HepG2 (cell line): Measurements from ENCODE around the gene POC1A. TPM values are rescaled to one million over a fixed set of nuclear protein-coding genes. Genes with fewer than 3 reads are reported as not detected.

Experiments used
- MYNN ChIP-seq: sonication (generic); formaldehyde crosslinking; IDR thresholded peaks from 2 replicates; pipeline ENCODE4 v1.4.0; 2020; ENCODE audit warnings: mild to moderate bottlenecking, low read depth, missing genetic modification reagents
- NONO ChIP-seq, 2 experiments: fragments of 450-650 bp in 1 of 2; sonication (generic) in 1 of 2; formaldehyde crosslinking in 1 of 2; IDR thresholded peaks in 1 of 2; conservative IDR thresholded peaks in 1 of 2; 2 replicates each; pipeline versions ENCODE4 v1.6.1 to v1.8.0; 2017 to 2022; ENCODE audit warnings: mild to moderate bottlenecking in 1 of 2, missing genetic modification reagents in 1 of 2, moderate library complexity in 1 of 2
- POLR2G ChIP-seq: fragments of 200-400 bp; formaldehyde crosslinking; IDR thresholded peaks from 2 replicates; pipeline ENCODE4 v1.6.1; 2018; ENCODE audit warnings: mild to moderate bottlenecking, low read depth, low read length, moderate library complexity
- SMARCE1 ChIP-seq: fragments of 450-650 bp; IDR thresholded peaks from 2 replicates; pipeline ENCODE4 v1.6.1; 2017; ENCODE audit warnings: borderline replicate concordance
- SOX13 ChIP-seq, 3 experiments: fragments of 450-650 bp in 1 of 3; sonication (generic) in 1 of 3; formaldehyde crosslinking in 1 of 3; IDR thresholded peaks in 2 of 3; conservative IDR thresholded peaks in 1 of 3; 2 replicates each; pipeline versions ENCODE4 v1.5.0 to v1.6.1; 2016 to 2020; ENCODE audit warnings: antibody characterized with exemption in 1 of 3, mild to moderate bottlenecking in 1 of 3, missing compliant biosample characterization in 1 of 3, missing genetic modification reagents in 1 of 3, moderate library complexity in 1 of 3
- TSC22D2 ChIP-seq: sonication (generic); formaldehyde crosslinking; IDR thresholded peaks from 2 replicates; pipeline ENCODE4 v1.5.1; 2020; ENCODE audit warnings: missing genetic modification reagents, mild to moderate bottlenecking, borderline replicate concordance
- ZNF17 ChIP-seq: sonication (generic); formaldehyde crosslinking; IDR thresholded peaks from 2 replicates; pipeline ENCODE4 v1.5.0; 2020; ENCODE audit warnings: mild to moderate bottlenecking, missing genetic modification reagents
- ZNF234 ChIP-seq: sonication (generic); formaldehyde crosslinking; conservative IDR thresholded peaks from 2 replicates; pipeline ENCODE4 v1.5.1; 2020; ENCODE audit warnings: mild to moderate bottlenecking, missing genetic modification reagents
- ZNF572 ChIP-seq: sonication (generic); formaldehyde crosslinking; IDR thresholded peaks from 2 replicates; pipeline ENCODE4 v1.5.1; 2020; ENCODE audit warnings: mild to moderate bottlenecking, missing genetic modification reagents
- polyA plus RNA-seq, 8 experiments: library from polyadenylated mRNA; depleted of rRNA in 3 of 8; stranded (reverse) in 7 of 8; unstranded in 1 of 8; fragments of >200 nt; fragmentation: Illumina TruSeq in 4 of 8; extraction: Trizol in 4 of 8; gene quantifications; 2 replicates each; pipeline versions ENCODE4 v1.2.1 to v1.2.3, GENCODE V29; 2011 to 2016; ENCODE audit warnings: low read depth in 4 of 8, missing spikeins in 1 of 8, mixed read lengths in 1 of 8; ENCODE audit not compliant: insufficient read depth in 1 of 8
- total RNA-seq, 5 experiments: library from RNA; depleted of rRNA; stranded (reverse); fragments of >200 nt; fragmentation: Illumina TruSeq; extraction: Trizol; gene quantifications; 2 replicates each; pipeline ENCODE4 v1.2.3, GENCODE V29; 2016; ENCODE audit warnings: low read depth in 1 of 5
- TF ChIP-seq, protein P1 (sequence below), 2 experiments: IDR thresholded peaks; 2 replicates each; pipeline ENCODE4 v1.6.1; 2011 to 2012; ENCODE audit warnings: low read length in 2 of 2, borderline replicate concordance in 1 of 2, low read depth in 1 of 2, mild to moderate bottlenecking in 1 of 2, moderate library complexity in 1 of 2
- TF ChIP-seq, protein P2 (sequence below): sonication (generic); formaldehyde crosslinking; IDR thresholded peaks from 2 replicates; pipeline ENCODE4 v1.4.0; 2020; ENCODE audit warnings: mild to moderate bottlenecking, missing genetic modification reagents
- TF ChIP-seq, protein P3 (sequence below): sonication (generic); formaldehyde crosslinking; IDR thresholded peaks from 2 replicates; pipeline ENCODE4 v1.5.0; 2020; ENCODE audit warnings: mild to moderate bottlenecking, missing genetic modification reagents, borderline replicate concordance

POC1A gene
- total and polyA plus RNA-seq, 2 of the 13 experiments (the other 11 are each of a cell fraction or from before 2014, with no cell fraction given), result 14.6 to 20.0 TPM

DNA sequence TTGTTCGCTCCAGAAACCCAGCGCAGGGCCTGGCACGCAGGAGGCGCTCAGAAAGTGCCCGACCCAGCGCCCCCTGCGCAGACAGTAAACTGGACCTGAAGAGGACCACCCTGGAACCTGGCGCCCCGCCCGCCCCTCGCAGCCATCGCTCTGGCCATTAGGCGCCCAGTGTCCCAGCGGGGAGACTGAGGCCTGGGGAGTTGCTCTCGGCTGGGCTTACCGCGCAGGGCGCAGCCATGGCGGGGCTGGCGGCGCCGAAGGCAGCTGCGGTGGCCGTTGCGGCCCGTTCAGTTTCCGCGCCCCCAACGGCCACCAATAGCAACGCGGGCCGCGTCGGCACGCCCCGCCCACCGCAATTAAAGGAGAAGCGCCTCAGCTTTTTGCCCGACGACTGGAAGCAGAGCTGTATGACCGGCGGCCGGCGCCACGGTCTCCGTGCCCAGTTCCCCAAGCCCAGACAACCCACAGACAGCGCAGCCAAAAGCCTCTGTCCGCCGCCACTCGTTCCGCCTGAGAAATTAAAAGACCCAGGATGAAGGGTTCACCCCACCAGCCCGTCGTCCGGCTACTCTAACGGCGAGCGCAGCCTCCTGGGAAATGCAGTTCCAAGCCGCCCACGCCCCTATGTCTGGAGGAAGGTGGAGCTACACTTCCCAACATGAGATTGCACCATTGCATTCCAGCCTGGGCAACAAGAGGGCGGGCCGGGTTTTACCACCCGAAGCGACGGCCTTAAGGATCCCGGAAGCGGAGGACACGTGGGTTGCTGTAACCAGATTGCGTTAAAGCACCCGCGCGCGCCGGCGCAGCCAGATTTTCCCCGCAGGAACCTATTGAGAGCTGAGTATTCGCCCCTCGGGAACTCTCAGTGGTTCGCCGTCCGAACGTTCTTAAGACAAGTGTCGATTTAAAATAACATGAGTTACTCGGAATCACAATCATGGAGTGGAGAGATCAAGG, at the start of gene POC1A (continued):
- TF ChIP-seq, protein P1, sequence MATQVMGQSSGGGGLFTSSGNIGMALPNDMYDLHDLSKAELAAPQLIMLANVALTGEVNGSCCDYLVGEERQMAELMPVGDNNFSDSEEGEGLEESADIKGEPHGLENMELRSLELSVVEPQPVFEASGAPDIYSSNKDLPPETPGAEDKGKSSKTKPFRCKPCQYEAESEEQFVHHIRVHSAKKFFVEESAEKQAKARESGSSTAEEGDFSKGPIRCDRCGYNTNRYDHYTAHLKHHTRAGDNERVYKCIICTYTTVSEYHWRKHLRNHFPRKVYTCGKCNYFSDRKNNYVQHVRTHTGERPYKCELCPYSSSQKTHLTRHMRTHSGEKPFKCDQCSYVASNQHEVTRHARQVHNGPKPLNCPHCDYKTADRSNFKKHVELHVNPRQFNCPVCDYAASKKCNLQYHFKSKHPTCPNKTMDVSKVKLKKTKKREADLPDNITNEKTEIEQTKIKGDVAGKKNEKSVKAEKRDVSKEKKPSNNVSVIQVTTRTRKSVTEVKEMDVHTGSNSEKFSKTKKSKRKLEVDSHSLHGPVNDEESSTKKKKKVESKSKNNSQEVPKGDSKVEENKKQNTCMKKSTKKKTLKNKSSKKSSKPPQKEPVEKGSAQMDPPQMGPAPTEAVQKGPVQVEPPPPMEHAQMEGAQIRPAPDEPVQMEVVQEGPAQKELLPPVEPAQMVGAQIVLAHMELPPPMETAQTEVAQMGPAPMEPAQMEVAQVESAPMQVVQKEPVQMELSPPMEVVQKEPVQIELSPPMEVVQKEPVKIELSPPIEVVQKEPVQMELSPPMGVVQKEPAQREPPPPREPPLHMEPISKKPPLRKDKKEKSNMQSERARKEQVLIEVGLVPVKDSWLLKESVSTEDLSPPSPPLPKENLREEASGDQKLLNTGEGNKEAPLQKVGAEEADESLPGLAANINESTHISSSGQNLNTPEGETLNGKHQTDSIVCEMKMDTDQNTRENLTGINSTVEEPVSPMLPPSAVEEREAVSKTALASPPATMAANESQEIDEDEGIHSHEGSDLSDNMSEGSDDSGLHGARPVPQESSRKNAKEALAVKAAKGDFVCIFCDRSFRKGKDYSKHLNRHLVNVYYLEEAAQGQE (IDR thresholded peaks at IDR 0.05; ENCODE audit: borderline replicate concordance in 1 of 2, low read depth in 1 of 2, low read length in 2 of 2), result peak in 1 of 2 experiments; percentile 53; a peak in 2 of 4 replicates
- TF ChIP-seq MYNN (CRISPR knock-in tag), result no peak
- peak; percentile 66; the same call in 1 of the 2 replicates for TF ChIP-seq TSC22D2 (CRISPR knock-in tag)
- TF ChIP-seq POLR2G, result peak; percentile 84
- TF ChIP-seq ZNF234 (CRISPR knock-in tag), result peak; percentile 24; the same call in 1 of the 2 replicates
- TF ChIP-seq ZNF17 (CRISPR knock-in tag), result no peak
- TF ChIP-seq, protein P2, sequence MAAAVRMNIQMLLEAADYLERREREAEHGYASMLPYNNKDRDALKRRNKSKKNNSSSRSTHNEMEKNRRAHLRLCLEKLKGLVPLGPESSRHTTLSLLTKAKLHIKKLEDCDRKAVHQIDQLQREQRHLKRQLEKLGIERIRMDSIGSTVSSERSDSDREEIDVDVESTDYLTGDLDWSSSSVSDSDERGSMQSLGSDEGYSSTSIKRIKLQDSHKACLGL (CRISPR knock-in tag), result peak; percentile 86
- no peak for TF ChIP-seq NONO (IDR thresholded peaks at IDR 0.05)
- peak; percentile 60 for TF ChIP-seq NONO (CRISPR knock-in tag; conservative IDR thresholded peaks at IDR 0.05)
- no peak for TF ChIP-seq ZNF572 (CRISPR knock-in tag)
- TF ChIP-seq, protein P3, sequence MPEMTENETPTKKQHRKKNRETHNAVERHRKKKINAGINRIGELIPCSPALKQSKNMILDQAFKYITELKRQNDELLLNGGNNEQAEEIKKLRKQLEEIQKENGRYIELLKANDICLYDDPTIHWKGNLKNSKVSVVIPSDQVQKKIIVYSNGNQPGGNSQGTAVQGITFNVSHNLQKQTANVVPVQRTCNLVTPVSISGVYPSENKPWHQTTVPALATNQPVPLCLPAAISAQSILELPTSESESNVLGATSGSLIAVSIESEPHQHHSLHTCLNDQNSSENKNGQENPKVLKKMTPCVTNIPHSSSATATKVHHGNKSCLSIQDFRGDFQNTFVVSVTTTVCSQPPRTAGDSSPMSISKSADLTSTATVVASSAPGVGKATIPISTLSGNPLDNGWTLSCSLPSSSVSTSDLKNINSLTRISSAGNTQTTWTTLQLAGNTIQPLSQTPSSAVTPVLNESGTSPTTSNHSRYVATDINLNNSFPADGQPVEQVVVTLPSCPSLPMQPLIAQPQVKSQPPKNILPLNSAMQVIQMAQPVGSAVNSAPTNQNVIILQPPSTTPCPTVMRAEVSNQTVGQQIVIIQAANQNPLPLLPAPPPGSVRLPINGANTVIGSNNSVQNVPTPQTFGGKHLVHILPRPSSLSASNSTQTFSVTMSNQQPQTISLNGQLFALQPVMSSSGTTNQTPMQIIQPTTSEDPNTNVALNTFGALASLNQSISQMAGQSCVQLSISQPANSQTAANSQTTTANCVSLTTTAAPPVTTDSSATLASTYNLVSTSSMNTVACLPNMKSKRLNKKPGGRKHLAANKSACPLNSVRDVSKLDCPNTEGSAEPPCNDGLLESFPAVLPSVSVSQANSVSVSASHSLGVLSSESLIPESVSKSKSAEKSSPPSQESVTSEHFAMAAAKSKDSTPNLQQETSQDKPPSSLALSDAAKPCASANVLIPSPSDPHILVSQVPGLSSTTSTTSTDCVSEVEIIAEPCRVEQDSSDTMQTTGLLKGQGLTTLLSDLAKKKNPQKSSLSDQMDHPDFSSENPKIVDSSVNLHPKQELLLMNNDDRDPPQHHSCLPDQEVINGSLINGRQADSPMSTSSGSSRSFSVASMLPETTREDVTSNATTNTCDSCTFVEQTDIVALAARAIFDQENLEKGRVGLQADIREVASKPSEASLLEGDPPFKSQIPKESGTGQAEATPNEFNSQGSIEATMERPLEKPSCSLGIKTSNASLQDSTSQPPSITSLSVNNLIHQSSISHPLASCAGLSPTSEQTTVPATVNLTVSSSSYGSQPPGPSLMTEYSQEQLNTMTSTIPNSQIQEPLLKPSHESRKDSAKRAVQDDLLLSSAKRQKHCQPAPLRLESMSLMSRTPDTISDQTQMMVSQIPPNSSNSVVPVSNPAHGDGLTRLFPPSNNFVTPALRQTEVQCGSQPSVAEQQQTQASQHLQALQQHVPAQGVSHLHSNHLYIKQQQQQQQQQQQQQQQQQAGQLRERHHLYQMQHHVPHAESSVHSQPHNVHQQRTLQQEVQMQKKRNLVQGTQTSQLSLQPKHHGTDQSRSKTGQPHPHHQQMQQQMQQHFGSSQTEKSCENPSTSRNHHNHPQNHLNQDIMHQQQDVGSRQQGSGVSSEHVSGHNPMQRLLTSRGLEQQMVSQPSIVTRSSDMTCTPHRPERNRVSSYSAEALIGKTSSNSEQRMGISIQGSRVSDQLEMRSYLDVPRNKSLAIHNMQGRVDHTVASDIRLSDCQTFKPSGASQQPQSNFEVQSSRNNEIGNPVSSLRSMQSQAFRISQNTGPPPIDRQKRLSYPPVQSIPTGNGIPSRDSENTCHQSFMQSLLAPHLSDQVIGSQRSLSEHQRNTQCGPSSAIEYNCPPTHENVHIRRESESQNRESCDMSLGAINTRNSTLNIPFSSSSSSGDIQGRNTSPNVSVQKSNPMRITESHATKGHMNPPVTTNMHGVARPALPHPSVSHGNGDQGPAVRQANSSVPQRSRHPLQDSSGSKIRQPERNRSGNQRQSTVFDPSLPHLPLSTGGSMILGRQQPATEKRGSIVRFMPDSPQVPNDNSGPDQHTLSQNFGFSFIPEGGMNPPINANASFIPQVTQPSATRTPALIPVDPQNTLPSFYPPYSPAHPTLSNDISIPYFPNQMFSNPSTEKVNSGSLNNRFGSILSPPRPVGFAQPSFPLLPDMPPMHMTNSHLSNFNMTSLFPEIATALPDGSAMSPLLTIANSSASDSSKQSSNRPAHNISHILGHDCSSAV (CRISPR knock-in tag), result no peak
- TF ChIP-seq SMARCE1, result no peak
- TF ChIP-seq SOX13 (IDR thresholded peaks at IDR 0.05), result no peak
- peak in 1 of 2 experiments; percentile 50; a peak in 2 of 4 replicates for TF ChIP-seq SOX13 (CRISPR knock-in tag; conservative IDR thresholded peaks at IDR 0.05 in 1 of 2, IDR thresholded peaks at IDR 0.05 in 1 of 2)
